ENCODE measurements around the gene NTSR2. TPM values are rescaled to one million over a fixed set of nuclear protein-coding genes. Genes with fewer than 3 reads are reported as not detected.

Gene NTSR2
- polyA plus RNA-seq, 2 of the 4 experiments (the other 2 are of a cell fraction): not detected

DNA sequence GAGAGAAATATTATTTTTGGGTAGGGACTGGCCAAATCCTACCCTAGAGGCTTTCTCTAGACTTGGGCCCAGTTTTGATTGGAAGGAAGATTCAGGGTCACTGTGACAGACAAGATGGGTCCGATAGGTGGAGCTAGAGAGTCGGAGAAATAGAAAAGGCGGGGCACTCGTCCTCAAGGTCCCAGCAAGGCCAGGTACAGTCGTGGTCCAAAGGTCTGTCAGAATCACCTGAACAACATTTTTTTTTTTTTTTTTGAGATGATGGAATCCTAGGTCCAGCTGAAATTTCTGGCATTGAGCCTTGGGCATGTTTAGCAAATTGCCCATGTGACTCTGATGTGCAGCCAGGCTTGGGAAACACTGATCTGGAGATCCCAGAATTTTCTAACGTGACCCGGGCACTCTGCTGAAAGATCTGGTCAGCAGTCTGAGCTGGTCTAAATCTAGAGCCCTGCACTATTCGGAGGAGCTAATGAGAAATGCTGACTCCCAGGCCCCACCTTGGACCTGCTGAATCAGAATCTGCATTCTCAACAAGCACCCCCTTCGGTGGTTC lies 23.0 kb upstream of the NTSR2 start (continued):
- TF ChIP-seq, protein P1, sequence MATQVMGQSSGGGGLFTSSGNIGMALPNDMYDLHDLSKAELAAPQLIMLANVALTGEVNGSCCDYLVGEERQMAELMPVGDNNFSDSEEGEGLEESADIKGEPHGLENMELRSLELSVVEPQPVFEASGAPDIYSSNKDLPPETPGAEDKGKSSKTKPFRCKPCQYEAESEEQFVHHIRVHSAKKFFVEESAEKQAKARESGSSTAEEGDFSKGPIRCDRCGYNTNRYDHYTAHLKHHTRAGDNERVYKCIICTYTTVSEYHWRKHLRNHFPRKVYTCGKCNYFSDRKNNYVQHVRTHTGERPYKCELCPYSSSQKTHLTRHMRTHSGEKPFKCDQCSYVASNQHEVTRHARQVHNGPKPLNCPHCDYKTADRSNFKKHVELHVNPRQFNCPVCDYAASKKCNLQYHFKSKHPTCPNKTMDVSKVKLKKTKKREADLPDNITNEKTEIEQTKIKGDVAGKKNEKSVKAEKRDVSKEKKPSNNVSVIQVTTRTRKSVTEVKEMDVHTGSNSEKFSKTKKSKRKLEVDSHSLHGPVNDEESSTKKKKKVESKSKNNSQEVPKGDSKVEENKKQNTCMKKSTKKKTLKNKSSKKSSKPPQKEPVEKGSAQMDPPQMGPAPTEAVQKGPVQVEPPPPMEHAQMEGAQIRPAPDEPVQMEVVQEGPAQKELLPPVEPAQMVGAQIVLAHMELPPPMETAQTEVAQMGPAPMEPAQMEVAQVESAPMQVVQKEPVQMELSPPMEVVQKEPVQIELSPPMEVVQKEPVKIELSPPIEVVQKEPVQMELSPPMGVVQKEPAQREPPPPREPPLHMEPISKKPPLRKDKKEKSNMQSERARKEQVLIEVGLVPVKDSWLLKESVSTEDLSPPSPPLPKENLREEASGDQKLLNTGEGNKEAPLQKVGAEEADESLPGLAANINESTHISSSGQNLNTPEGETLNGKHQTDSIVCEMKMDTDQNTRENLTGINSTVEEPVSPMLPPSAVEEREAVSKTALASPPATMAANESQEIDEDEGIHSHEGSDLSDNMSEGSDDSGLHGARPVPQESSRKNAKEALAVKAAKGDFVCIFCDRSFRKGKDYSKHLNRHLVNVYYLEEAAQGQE (IDR thresholded peaks at IDR 0.05): no peak

DNA sequence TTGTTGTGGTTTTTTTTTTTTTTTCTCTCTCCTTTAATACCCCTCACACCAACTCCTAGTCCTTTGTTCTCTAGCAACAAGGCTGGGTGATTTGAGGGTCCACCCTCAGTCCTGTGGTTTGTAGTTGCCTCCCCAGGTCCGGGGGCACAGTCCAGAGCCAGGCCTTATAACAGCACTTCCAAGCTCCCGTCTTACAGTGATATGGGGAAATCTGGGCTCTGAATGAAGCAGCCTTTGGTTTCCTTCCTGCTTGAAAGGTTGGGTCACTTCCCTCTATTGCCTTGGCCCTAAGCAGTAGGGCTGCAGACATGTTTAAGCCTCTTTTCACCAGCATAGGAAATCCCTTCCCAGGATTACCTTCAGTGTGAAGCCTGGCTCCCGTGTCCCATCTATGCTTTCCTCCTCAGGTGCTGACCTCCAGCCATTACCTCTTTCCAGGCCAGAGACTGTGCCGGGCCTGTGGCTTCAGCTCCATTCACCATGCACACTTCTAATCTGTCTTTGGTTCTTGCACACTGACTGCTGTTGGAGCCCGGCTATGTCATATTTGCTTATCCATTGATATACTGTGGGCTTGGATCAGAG lies 21.2 kb upstream of the NTSR2 start:
- 64% methylated on average over 5 of the region's 5 CpGs for WGBS (ENCODE audit: missing lambda C conversion rate)
- Histone ChIP-seq H3K9me3 (no peaks in the 10 kb centered on the region), H3K4me1 (peaks cover 9% of the 10 kb centered on the region; the same call in 1 of the 3 replicates), H3K27ac (no peak overlapping the region), H3K4me2 (no peak overlapping the region), H3K4me3 (no peak overlapping the region)
- TF ChIP-seq SMC3 (IDR thresholded peaks at IDR 0.05) (no peak), RARB (CRISPR knock-in tag; IDR thresholded peaks at IDR 0.05) (no peak), JUNB (IDR thresholded peaks at IDR 0.05) (no peak), EP300 (IDR thresholded peaks at IDR 0.05) (no peak)
- TF ChIP-seq, protein P2, sequence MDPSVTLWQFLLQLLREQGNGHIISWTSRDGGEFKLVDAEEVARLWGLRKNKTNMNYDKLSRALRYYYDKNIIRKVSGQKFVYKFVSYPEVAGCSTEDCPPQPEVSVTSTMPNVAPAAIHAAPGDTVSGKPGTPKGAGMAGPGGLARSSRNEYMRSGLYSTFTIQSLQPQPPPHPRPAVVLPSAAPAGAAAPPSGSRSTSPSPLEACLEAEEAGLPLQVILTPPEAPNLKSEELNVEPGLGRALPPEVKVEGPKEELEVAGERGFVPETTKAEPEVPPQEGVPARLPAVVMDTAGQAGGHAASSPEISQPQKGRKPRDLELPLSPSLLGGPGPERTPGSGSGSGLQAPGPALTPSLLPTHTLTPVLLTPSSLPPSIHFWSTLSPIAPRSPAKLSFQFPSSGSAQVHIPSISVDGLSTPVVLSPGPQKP (IDR thresholded peaks at IDR 0.05; ENCODE audit: low read depth, low read length): no peak
- TF ChIP-seq, protein P1 (IDR thresholded peaks at IDR 0.05): no peak
- TF ChIP-seq, protein P3, sequence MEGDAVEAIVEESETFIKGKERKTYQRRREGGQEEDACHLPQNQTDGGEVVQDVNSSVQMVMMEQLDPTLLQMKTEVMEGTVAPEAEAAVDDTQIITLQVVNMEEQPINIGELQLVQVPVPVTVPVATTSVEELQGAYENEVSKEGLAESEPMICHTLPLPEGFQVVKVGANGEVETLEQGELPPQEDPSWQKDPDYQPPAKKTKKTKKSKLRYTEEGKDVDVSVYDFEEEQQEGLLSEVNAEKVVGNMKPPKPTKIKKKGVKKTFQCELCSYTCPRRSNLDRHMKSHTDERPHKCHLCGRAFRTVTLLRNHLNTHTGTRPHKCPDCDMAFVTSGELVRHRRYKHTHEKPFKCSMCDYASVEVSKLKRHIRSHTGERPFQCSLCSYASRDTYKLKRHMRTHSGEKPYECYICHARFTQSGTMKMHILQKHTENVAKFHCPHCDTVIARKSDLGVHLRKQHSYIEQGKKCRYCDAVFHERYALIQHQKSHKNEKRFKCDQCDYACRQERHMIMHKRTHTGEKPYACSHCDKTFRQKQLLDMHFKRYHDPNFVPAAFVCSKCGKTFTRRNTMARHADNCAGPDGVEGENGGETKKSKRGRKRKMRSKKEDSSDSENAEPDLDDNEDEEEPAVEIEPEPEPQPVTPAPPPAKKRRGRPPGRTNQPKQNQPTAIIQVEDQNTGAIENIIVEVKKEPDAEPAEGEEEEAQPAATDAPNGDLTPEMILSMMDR (IDR thresholded peaks at IDR 0.05): no peak
- POLR2A ChIA-PET: no interaction called here
- no peak for FAIRE-seq
- DNase-seq (ENCODE audit: low read depth in 1 of 2, low spot score in 1 of 2): no peak
- ATAC-seq: no peak
- CTCF ChIA-PET: interaction anchor here (1.0 to 35.7 kb wide), 8 partner anchors 9 to 94 kb away, joined by 3 to 700 read pairs (median 22); partner anchors contain the start of gene LPIN1

DNA sequence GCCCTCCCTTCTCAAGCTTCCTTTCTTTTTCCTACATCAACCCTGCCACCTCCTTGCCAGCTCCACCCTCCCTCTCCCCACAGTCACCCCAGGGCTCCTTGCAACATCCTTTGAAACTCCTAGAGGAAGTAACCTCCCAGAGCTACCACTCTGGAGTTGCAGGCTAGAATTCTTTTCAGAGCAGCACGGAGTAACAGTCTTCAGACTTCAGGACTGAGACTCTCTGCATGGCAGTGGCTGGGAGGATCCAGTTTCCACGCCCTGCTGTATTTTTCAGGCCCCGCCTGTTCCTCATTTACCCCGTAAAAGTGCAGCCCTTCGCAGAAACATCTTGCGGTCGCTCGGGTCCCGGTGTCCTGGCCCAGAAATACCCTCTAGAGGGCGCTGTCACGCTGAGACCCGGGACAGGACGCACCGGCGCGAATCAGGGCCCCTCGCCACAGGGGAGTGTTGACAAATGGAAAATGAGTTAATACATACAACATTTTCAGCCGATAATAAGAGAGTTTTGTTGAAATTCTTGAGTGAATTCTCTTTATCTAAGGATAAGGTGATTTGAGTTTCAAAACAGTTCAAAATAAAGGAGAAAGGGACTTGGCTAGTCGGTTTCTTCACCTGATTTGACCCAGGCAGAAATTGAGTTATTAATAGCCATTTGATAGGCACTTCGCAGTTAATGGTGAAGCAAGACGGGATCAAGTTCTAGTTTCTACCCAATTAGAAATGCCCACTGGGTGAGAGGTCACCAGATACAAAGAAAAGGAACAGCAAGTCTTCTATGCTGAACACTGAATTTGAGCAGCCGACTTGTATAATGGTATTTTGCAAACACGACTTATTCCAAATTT lies 18.5 kb upstream of the NTSR2 start:
- WGBS (ENCODE audit: missing lambda C conversion rate): 10% methylated on average over 23 of the region's 23 CpGs
- POLR2A ChIA-PET: interaction anchor here (0.8 to 1.0 kb wide), 2 partner anchors 91 to 620 kb away, joined by 3 to 4 read pairs; no protein-coding TSS in a partner anchor
- DNase-seq (ENCODE audit: low read depth in 1 of 2, low spot score in 1 of 2): peak; percentile 79 to 93
- Histone ChIP-seq H3K4me1 (peaks cover 9% of the 10 kb centered on the region; the same call in 1 of the 3 replicates), H3K27ac (peak overlapping the region; percentile 15 to 55; a peak in 4 of 6 replicates), H3K4me2 (peak overlapping the region; percentile 73), H3K9me3 (no peaks in the 10 kb centered on the region), H3K4me3 (peak overlapping the region; percentile 13; the same call in 2 of the 3 replicates)
- no peak for FAIRE-seq
- ATAC-seq: peak; percentile 77 to 94
- CTCF ChIA-PET: interaction anchor here (0.6 to 35.7 kb wide), 44 partner anchors 9 to 556 kb away, joined by 3 to 700 read pairs (median 4); partner anchors contain the start of genes E2F6 and LPIN1
- TF ChIP-seq CEBPB (IDR thresholded peaks at IDR 0.05) (0 out of 4 replicates have a peak, but pooled peaks of 1 of the 2 experiments have one; percentile 16), BHLHE40 (IDR thresholded peaks at IDR 0.05; ENCODE audit: low read depth, low read length) (no peak), MAFK (IDR thresholded peaks at IDR 0.05; ENCODE audit: partially characterized antibody) (peak; percentile 22), HOXA7 (CRISPR knock-in tag; IDR thresholded peaks at IDR 0.05) (no peak), RAD21 (conservative IDR thresholded peaks at IDR 0.05 in 1 of 2, IDR thresholded peaks at IDR 0.05 in 1 of 2) (peak; percentile 79 to 90), EP300 (IDR thresholded peaks at IDR 0.05) (0 out of 5 replicates have a peak, but pooled peaks of 1 of the 2 experiments have one; percentile 11)
- TF ChIP-seq, protein P3 (IDR thresholded peaks at IDR 0.05): peak; percentile 96
- TF ChIP-seq, protein P4, sequence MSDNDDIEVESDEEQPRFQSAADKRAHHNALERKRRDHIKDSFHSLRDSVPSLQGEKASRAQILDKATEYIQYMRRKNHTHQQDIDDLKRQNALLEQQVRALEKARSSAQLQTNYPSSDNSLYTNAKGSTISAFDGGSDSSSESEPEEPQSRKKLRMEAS (IDR thresholded peaks at IDR 0.05): peak; percentile 53
- TF ChIP-seq, protein P5, sequence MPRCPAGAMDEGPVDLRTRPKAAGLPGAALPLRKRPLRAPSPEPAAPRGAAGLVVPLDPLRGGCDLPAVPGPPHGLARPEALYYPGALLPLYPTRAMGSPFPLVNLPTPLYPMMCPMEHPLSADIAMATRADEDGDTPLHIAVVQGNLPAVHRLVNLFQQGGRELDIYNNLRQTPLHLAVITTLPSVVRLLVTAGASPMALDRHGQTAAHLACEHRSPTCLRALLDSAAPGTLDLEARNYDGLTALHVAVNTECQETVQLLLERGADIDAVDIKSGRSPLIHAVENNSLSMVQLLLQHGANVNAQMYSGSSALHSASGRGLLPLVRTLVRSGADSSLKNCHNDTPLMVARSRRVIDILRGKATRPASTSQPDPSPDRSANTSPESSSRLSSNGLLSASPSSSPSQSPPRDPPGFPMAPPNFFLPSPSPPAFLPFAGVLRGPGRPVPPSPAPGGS (IDR thresholded peaks at IDR 0.05): no peak

All from A549 (cell line).